ENCODE results near the gene PNPLA7. TPM values are rescaled to one million over a fixed set of nuclear protein-coding genes. Genes with fewer than 3 reads are reported as not detected.
"Not testable (repeated sequence)": the region's sequence is repeated elsewhere in the genome, so short reads cannot be mapped to it uniquely, and the experiment has no call there.

The PNPLA7 gene
- total and polyA plus RNA-seq, 4 donors, result 0.79 to 8.9 (median 7.7) TPM

GRCh38 chr9:137575364-137575715 is 25.1 kb upstream of the PNPLA7 start:
- Histone ChIP-seq H3K9ac (ENCODE audit: insufficient read depth in 1 of 2, low read length in 2 of 2) (no peak overlapping the region), H3K4me3 (no peak overlapping the region), H3K27me3 (ENCODE audit: control insufficient read depth in 3 of 3, insufficient read depth in 3 of 3, low read length in 2 of 3) (no peaks in the 10 kb centered on the region), H3K4me1 (ENCODE audit: control insufficient read depth in 5 of 5, insufficient read depth in 5 of 5, low read length in 5 of 5) (peaks cover 6 to 9% (median 8%) of the 10 kb centered on the region in 5 donors), H3K36me3 (ENCODE audit: control insufficient read depth in 4 of 4, insufficient read depth in 4 of 4, low read length in 4 of 4) (peaks cover 0 to 33% (median 24%) of the 10 kb centered on the region in 4 donors), H3K9me3 (ENCODE audit: control insufficient read depth in 4 of 4, insufficient read depth in 3 of 4, low read length in 3 of 4) (no peaks in the 10 kb centered on the region), H3K27ac (ENCODE audit: low read depth in 1 of 2, low read length in 1 of 2) (peak overlapping the region in 1 of 2 donors; percentile 9)
- no peak for ATAC-seq (ENCODE audit: insufficient read depth, low FRiP score)
- DNase-seq, result no peak
- TF ChIP-seq CTCF (IDR thresholded peaks at IDR 0.05; ENCODE audit: control extremely low read depth, extremely low read depth), result no peak
- WGBS, 2 donors, result 67 to 81% methylated on average over 9 of the region's 9 CpGs

- no peak overlapping the region for H3K4me3 ChIP-seq
- H3K4me1 ChIP-seq (ENCODE audit: control insufficient read depth in 5 of 5, insufficient read depth in 5 of 5, low read length in 5 of 5), result peaks cover 4 to 9% (median 7%) of the 10 kb centered on the region in 5 donors
- H3K27me3 ChIP-seq (ENCODE audit: control insufficient read depth in 3 of 3, insufficient read depth in 3 of 3, low read length in 2 of 3), result no peaks in the 10 kb centered on the region
- 90 to 91% methylated on average over 10 of the region's 10 CpGs for WGBS, 2 donors
- DNase-seq, result no peak
- H3K36me3 ChIP-seq (ENCODE audit: control insufficient read depth in 4 of 4, insufficient read depth in 4 of 4, low read length in 4 of 4), result peaks cover 0 to 34% (median 25%) of the 10 kb centered on the region in 4 donors
- TF ChIP-seq CTCF (IDR thresholded peaks at IDR 0.05; ENCODE audit: control extremely low read depth, extremely low read depth), result no peak
- no peak overlapping the region for H3K27ac ChIP-seq (ENCODE audit: low read depth in 1 of 2, low read length in 1 of 2)
- H3K9ac ChIP-seq (ENCODE audit: insufficient read depth in 1 of 2, low read length in 2 of 2), result no peak overlapping the region
- no peaks in the 10 kb centered on the region for H3K9me3 ChIP-seq (ENCODE audit: control insufficient read depth in 4 of 4, insufficient read depth in 3 of 4, low read length in 3 of 4)
- no peak for ATAC-seq (ENCODE audit: insufficient read depth, low FRiP score)
Observed at GRCh38 chr9:137574192-137574591, 24.0 kb upstream of the PNPLA7 start.

GRCh38 chr9:137570566-137570965 is 20.4 kb upstream of the PNPLA7 start:
- TF ChIP-seq CTCF (IDR thresholded peaks at IDR 0.05; ENCODE audit: control extremely low read depth, extremely low read depth), result no peak
- peaks cover 4 to 29% (median 24%) of the 10 kb centered on the region in 4 donors for H3K36me3 ChIP-seq (ENCODE audit: control insufficient read depth in 4 of 4, insufficient read depth in 4 of 4, low read length in 4 of 4)
- H3K27ac ChIP-seq (ENCODE audit: low read depth in 1 of 2, low read length in 1 of 2), result no peak overlapping the region
- H3K4me3 ChIP-seq, result no peak overlapping the region
- no peak overlapping the region for H3K9ac ChIP-seq (ENCODE audit: insufficient read depth in 1 of 2, low read length in 2 of 2)
- 96 to 97% methylated on average over 3 of the region's 3 CpGs for WGBS, 2 donors
- peaks cover 0 to 2% (median 0%) of the 10 kb centered on the region in 4 donors for H3K9me3 ChIP-seq (ENCODE audit: control insufficient read depth in 4 of 4, insufficient read depth in 3 of 4, low read length in 3 of 4)
- ATAC-seq (ENCODE audit: insufficient read depth, low FRiP score) (no peak), DNase-seq (no peak)
- H3K27me3 ChIP-seq (ENCODE audit: control insufficient read depth in 3 of 3, insufficient read depth in 3 of 3, low read length in 2 of 3), result no peaks in the 10 kb centered on the region
- no peaks in the 10 kb centered on the region for H3K4me1 ChIP-seq (ENCODE audit: control insufficient read depth in 5 of 5, insufficient read depth in 5 of 5, low read length in 5 of 5)

GRCh38 chr9:137569609-137570203 is 19.5 kb upstream of the PNPLA7 start:
- no peaks in the 10 kb centered on the region for H3K27me3 ChIP-seq (ENCODE audit: control insufficient read depth in 3 of 3, insufficient read depth in 3 of 3, low read length in 2 of 3)
- no peak overlapping the region for H3K9ac ChIP-seq (ENCODE audit: insufficient read depth in 1 of 2, low read length in 2 of 2)
- DNase-seq, result no peak
- H3K4me1 ChIP-seq (ENCODE audit: control insufficient read depth in 5 of 5, insufficient read depth in 5 of 5, low read length in 5 of 5), result no peaks in the 10 kb centered on the region
- H3K36me3 ChIP-seq (ENCODE audit: control insufficient read depth in 4 of 4, insufficient read depth in 4 of 4, low read length in 4 of 4), result peaks cover 6 to 25% (median 22%) of the 10 kb centered on the region in 4 donors
- TF ChIP-seq CTCF (IDR thresholded peaks at IDR 0.05; ENCODE audit: control extremely low read depth, extremely low read depth), result no peak
- no peak for ATAC-seq (ENCODE audit: insufficient read depth, low FRiP score)
- H3K9me3 ChIP-seq (ENCODE audit: control insufficient read depth in 4 of 4, insufficient read depth in 3 of 4, low read length in 3 of 4), result peaks cover 0 to 2% (median 0%) of the 10 kb centered on the region in 4 donors
- 98 to 99% methylated on average over 5 of the region's 5 CpGs for WGBS, 2 donors
- H3K27ac ChIP-seq (ENCODE audit: low read depth in 1 of 2, low read length in 1 of 2), result no peak overlapping the region
- H3K4me3 ChIP-seq, result no peak overlapping the region

GRCh38 chr9:137568445-137568844 is 18.2 kb upstream of the PNPLA7 start:
- H3K9ac ChIP-seq (ENCODE audit: insufficient read depth in 1 of 2, low read length in 2 of 2); H3K4me1 ChIP-seq (ENCODE audit: control insufficient read depth in 5 of 5, insufficient read depth in 5 of 5, low read length in 5 of 5); H3K9me3 ChIP-seq (ENCODE audit: control insufficient read depth in 4 of 4, insufficient read depth in 3 of 4, low read length in 3 of 4); H3K27ac ChIP-seq (ENCODE audit: low read depth in 1 of 2, low read length in 1 of 2); ATAC-seq (ENCODE audit: insufficient read depth, low FRiP score); H3K4me3 ChIP-seq; DNase-seq; H3K27me3 ChIP-seq (ENCODE audit: control insufficient read depth in 3 of 3, insufficient read depth in 3 of 3, low read length in 2 of 3): not testable (repeated sequence)
- peaks cover 11 to 29% (median 22%) of the 10 kb centered on the region in 4 donors for H3K36me3 ChIP-seq (ENCODE audit: control insufficient read depth in 4 of 4, insufficient read depth in 4 of 4, low read length in 4 of 4)
- 87 to 88% methylated on average over 5 of the region's 5 CpGs for WGBS, 2 donors

All from lung (tissue), 12 donors.